ES-I3 (cell line): ENCODE results near the gene PRR5L.

Experiments used
- H3K36me3 ChIP-seq: 2 replicates; pipeline ENCODE4 v1.6.1; 2013; ENCODE audit warnings: mild to moderate bottlenecking, low read length, control low read depth, moderate library complexity; ENCODE audit not compliant: insufficient read depth
- H3K4me1 ChIP-seq: 2 replicates; pipeline ENCODE4 v1.6.1; 2013; ENCODE audit warnings: mild to moderate bottlenecking, control low read depth, low read length; ENCODE audit not compliant: insufficient read depth
- H3K9ac ChIP-seq: 2 replicates; pipeline ENCODE4 v1.6.1; 2013; ENCODE audit warnings: low read depth, mild to moderate bottlenecking, low read length, moderate library complexity
- H3K9me3 ChIP-seq: 2 replicates; pipeline ENCODE4 v1.6.1; 2013; ENCODE audit warnings: mild to moderate bottlenecking, low read length, moderate library complexity; ENCODE audit not compliant: control insufficient read depth, insufficient read depth

Gene PRR5L

GRCh38 chr11:36326524-36327419 is 30.7 kb downstream of the PRR5L start:
- H3K4me1 ChIP-seq = no peaks in the 10 kb centered on the region
- no peaks in the 10 kb centered on the region; the same call in 1 of the 2 replicates for H3K9me3 ChIP-seq
- no peaks in the 10 kb centered on the region for H3K36me3 ChIP-seq
- H3K9ac ChIP-seq = no peak overlapping the region

GRCh38 chr11:36328966-36329673 is 33.0 kb downstream of the PRR5L start:
- no peaks in the 10 kb centered on the region; the same call in 1 of the 2 replicates for H3K9me3 ChIP-seq
- H3K9ac ChIP-seq = no peak overlapping the region
- no peaks in the 10 kb centered on the region for H3K36me3 ChIP-seq
- H3K4me1 ChIP-seq = no peaks in the 10 kb centered on the region

- H3K9ac ChIP-seq = no peak overlapping the region
- H3K4me1 ChIP-seq = no peaks in the 10 kb centered on the region
- no peaks in the 10 kb centered on the region; the same call in 1 of the 2 replicates for H3K9me3 ChIP-seq
- no peaks in the 10 kb centered on the region for H3K36me3 ChIP-seq
Measured at GRCh38 chr11:36330411-36330810, 34.3 kb downstream of the PRR5L start.

DNA sequence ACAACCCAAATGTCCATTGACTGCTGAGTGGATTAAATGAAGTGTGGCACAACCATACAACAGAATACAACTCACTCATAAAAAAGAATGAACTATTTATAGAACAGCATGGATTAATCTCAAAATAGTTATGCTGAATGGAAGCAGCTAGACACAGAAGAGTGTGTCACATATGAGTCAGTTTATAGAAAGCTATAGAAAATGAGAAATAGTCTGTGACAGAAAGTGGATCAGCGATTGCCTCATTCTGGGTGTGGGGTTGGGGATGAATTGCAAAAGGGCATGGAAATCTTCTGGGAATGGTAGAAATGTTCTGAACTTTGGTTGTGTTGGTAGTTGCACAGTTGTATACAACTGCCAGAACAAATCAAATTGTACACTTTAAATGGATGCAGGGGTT is 37.4 kb downstream of the PRR5L start:
- Histone ChIP-seq H3K9me3 (no peaks in the 10 kb centered on the region; the same call in 1 of the 2 replicates), H3K36me3 (no peaks in the 10 kb centered on the region), H3K4me1 (no peaks in the 10 kb centered on the region), H3K9ac (no peak overlapping the region)

DNA sequence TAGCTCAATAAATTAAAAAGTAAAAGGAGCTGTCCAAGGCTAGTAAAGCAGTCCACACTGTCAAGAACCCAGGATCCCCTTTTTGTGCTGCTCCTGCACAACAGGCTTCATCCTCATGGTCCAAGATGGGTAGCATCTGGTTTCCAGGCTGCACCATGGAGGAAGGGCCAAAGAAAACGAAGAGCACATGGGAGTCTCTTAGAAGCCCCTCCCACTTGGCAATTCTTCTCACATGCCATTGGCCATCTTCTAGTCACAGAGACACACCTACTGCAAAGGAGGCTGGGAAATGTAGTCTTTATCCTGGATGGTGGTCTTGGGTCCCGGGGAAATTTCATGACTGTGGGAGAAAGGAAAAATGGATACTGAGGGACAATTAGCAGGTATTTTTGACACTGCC is 37.8 kb downstream of the PRR5L start:
- no peaks in the 10 kb centered on the region; the same call in 1 of the 2 replicates for H3K9me3 ChIP-seq
- H3K4me1 ChIP-seq = no peaks in the 10 kb centered on the region
- H3K36me3 ChIP-seq = no peaks in the 10 kb centered on the region
- H3K9ac ChIP-seq = no peak overlapping the region

GRCh38 chr11:36339888-36340287 is 43.8 kb downstream of the PRR5L start:
- Histone ChIP-seq H3K9me3 (no peaks in the 10 kb centered on the region), H3K36me3 (no peaks in the 10 kb centered on the region), H3K9ac (no peak overlapping the region), H3K4me1 (no peaks in the 10 kb centered on the region; the same call in 1 of the 2 replicates)

DNA sequence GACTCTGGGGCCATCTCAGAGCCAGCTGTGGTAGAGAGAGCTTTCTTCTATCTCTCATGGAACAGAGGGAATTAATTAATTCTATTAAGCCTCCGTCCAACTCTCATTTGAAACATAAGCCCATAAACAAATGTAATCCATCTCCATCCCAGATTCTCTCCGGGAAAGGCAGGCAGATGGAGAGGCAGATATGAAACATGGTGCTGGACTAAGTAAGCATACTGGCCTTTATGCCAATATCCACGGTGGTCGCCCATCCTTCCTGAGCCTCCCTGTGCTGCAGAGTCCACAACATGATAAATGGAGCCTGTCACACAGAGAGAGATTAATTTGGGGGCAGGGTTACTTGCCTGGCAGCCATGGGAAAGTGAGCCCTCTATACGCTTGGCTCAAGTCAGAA is 44.8 kb downstream of the PRR5L start:
- no peaks in the 10 kb centered on the region; the same call in 1 of the 2 replicates for H3K4me1 ChIP-seq
- H3K9me3 ChIP-seq = no peaks in the 10 kb centered on the region
- H3K9ac ChIP-seq = no peak overlapping the region
- H3K36me3 ChIP-seq = no peaks in the 10 kb centered on the region

GRCh38 chr11:36341915-36342314 is 45.8 kb downstream of the PRR5L start:
- no peaks in the 10 kb centered on the region; the same call in 1 of the 2 replicates for H3K4me1 ChIP-seq
- H3K36me3 ChIP-seq = no peaks in the 10 kb centered on the region
- no peaks in the 10 kb centered on the region for H3K9me3 ChIP-seq
- H3K9ac ChIP-seq = no peak overlapping the region

DNA sequence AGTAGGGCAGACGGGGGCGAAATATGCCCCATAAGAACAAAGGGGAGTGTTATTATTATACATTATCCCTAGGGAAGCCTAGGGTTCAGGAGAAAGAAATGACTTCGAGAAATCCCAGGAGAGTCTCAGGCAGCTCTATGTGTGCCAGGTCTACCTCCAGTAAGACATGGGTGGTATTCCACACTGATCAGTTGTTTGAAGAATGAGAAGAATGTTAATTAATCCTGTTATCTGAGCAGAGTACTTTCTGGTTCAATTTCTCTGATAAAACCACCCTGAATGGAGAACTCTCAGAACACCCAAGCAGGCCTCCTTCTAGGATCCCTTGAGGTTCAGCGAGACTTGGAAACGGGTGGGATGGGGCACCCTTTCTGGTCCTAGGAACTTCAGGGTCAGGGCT is 46.2 kb downstream of the PRR5L start:
- Histone ChIP-seq H3K36me3 (no peaks in the 10 kb centered on the region), H3K9ac (no peak overlapping the region)

DNA sequence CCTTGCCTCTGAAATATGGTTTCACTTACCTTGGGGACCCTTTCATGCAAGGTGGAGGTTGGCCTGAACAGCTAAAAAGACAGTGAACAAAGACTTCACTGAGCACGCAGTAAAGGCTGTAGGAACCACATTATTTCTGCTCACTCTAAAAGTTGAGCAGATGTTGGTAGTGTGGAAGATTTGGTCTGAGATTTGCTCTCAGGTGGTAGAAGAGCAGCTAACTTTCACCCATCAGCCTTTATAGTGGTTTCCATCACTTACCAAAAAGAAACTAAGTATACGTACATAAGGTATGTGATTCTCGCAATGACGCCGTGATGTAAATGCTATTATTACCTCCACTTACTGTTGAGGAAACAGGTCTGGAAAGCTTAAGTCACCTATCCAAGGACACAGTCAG is 47.3 kb downstream of the PRR5L start:
- Histone ChIP-seq H3K9ac (no peak overlapping the region), H3K9me3 (no peaks in the 10 kb centered on the region), H3K36me3 (no peaks in the 10 kb centered on the region), H3K4me1 (no peaks in the 10 kb centered on the region; the same call in 1 of the 2 replicates)

More for the DNA sequence above, 46.2 kb downstream of the PRR5L start:
- H3K9me3 ChIP-seq = no peaks in the 10 kb centered on the region
- no peaks in the 10 kb centered on the region; the same call in 1 of the 2 replicates for H3K4me1 ChIP-seq

- Histone ChIP-seq H3K9me3 (no peaks in the 10 kb centered on the region), H3K9ac (no peak overlapping the region), H3K4me1 (peaks cover 4% of the 10 kb centered on the region; the same call in 1 of the 2 replicates), H3K36me3 (no peaks in the 10 kb centered on the region)
Measured at GRCh38 chr11:36345084-36345511, 49.0 kb downstream of the PRR5L start.

DNA sequence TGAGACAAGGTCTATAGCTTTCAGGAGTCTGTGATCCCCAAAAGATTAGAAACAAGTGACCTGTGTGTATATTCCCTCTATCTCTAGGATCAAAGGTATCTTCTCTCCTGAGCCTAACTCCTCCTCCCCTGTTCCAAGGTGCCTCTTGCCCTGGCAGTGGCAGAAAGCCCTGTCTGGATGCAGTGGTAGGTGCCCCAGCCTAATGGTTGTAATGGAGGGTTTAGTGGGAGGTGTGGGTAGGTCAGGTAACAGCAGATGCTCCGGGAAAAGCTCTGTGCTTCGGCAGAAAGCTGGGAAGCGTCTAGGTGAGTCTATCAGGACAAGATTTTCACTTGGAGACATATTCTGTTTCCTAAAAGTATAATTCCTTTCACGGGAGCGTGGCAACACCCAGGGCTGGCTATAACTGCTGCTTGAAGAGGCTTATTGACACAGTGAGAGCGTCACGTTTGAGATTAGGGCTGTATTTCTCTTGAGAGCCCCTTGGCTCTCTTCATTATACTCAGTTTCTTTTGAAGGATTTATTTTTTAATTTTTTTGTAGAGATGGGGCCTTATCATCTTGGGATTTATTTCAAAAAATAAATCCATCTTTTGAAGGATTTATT is 49.5 kb downstream of the PRR5L start:
- no peaks in the 10 kb centered on the region for H3K9me3 ChIP-seq
- H3K4me1 ChIP-seq = peaks cover 4% of the 10 kb centered on the region; the same call in 1 of the 2 replicates
- H3K36me3 ChIP-seq = no peaks in the 10 kb centered on the region
- no peak overlapping the region for H3K9ac ChIP-seq

GRCh38 chr11:36346562-36347383 is 50.7 kb downstream of the PRR5L start:
- H3K9me3 ChIP-seq = no peaks in the 10 kb centered on the region
- H3K9ac ChIP-seq = no peak overlapping the region
- peaks cover 4% of the 10 kb centered on the region; the same call in 1 of the 2 replicates for H3K4me1 ChIP-seq
- no peaks in the 10 kb centered on the region for H3K36me3 ChIP-seq
